GM12878 (cell line): Measurements from ENCODE around the gene CCDC12. TPM values are rescaled to one million over a fixed set of nuclear protein-coding genes. Genes with fewer than 3 reads are reported as not detected.

ENCODE experiments used
- ATAC-seq: fragments of 200-7000 bp; cut with Tn5 transposase; 3 replicates; pipeline ENCODE4 v1.9.1; 2020; ENCODE audit warnings: mild to moderate bottlenecking, moderate library complexity
- BruUV-seq: library from RNA; stranded (reverse); fragments of 400-500 nt; replicated peaks from 2 replicates; lab custom pipeline; 2021; lab: Mats Ljungman, UMichigan
- CTCF ChIA-PET: fragments of 300-600 bp; sonication (Branson Sonifier 250); formaldehyde crosslinking; extraction: SDS; loops from one replicate; lab custom pipeline; 2021; ENCODE audit warnings: inconsistent platforms; lab: Yijun Ruan, JAX
- POLR2A ChIA-PET: fragments of 350-600 bp; formaldehyde crosslinking; extraction: SDS; loops from one replicate; lab custom pipeline; 2021; ENCODE audit warnings: inconsistent platforms; lab: Charles Lee
- RAD21 ChIA-PET: fragments of 300-600 bp; sonication (Branson Sonifier 250); formaldehyde crosslinking; loops from one replicate; lab custom pipeline; 2023; ENCODE audit warnings: antibody characterized with exemption; ENCODE audit not compliant: unreplicated experiment; lab: Charles Lee
- SMC1A ChIA-PET: fragments of 300-600 bp; sonication (Branson Sonifier 250); formaldehyde crosslinking; loops from one replicate; lab custom pipeline; 2023; ENCODE audit not compliant: unreplicated experiment, uncharacterized antibody; lab: Charles Lee
- DNase-seq: peaks from one replicate; pipeline ENCODE4 v3.0.0-alpha.2; 2011; ENCODE audit warnings: low read depth, low spot score
- FAIRE-seq: peaks from 3 replicates; lab custom pipeline; 2011; peaks lifted over from hg19 to GRCh38; lab: Jason Lieb, UNC
- H2AFZ ChIP-seq: 2 replicates; pipeline ENCODE4 v1.6.0; 2011; ENCODE audit warnings: low read depth, low read length, control low read depth; ENCODE audit not compliant: control insufficient read depth
- H3K27ac ChIP-seq: 2 replicates; pipeline ENCODE4 v1.5.1; 2011; ENCODE audit warnings: control low read depth; ENCODE audit not compliant: control insufficient read depth, insufficient read depth
- H3K27me3 ChIP-seq, 2 experiments: replicated peaks in 1 of 2; 2 replicates each; pipeline versions ENCODE4 v1.6.0 to v1.6.1; 2011; ENCODE audit warnings: low read length in 1 of 2; ENCODE audit not compliant: control insufficient read depth in 2 of 2, insufficient read depth in 2 of 2
- H3K36me3 ChIP-seq, 2 experiments: 2 replicates each; pipeline ENCODE4 v1.5.1; 2011; ENCODE audit warnings: low read length in 1 of 2; ENCODE audit not compliant: control insufficient read depth in 2 of 2, insufficient read depth in 2 of 2
- H3K4me1 ChIP-seq: 2 replicates; pipeline ENCODE4 v1.6.1; 2011; ENCODE audit warnings: mild to moderate bottlenecking, low read length, moderate library complexity, mixed read lengths; ENCODE audit not compliant: control insufficient read depth, insufficient read depth
- H3K4me2 ChIP-seq: 2 replicates; pipeline ENCODE4 v1.6.0; 2011; ENCODE audit warnings: control low read depth; ENCODE audit not compliant: control insufficient read depth, insufficient read depth
- H3K4me3 ChIP-seq: fragments of 200-600 bp; sonication (generic); 2 replicates; pipeline ENCODE4 v1.5.1; 2016
- H3K79me2 ChIP-seq: 2 replicates; pipeline ENCODE4 v1.6.0; 2011; ENCODE audit warnings: low read length; ENCODE audit not compliant: control insufficient read depth, insufficient read depth
- H3K9ac ChIP-seq: 2 replicates; pipeline ENCODE4 v1.8.0; 2011; ENCODE audit warnings: low read length, control low read depth, mixed read lengths; ENCODE audit not compliant: control insufficient read depth, insufficient read depth
- H3K9me3 ChIP-seq: replicated peaks from 3 replicates; pipeline ENCODE4 v1.5.1; 2011; ENCODE audit warnings: mild to moderate bottlenecking, low read length; ENCODE audit not compliant: control insufficient read depth, insufficient read depth
- H4K20me1 ChIP-seq: 2 replicates; pipeline ENCODE4 v1.6.0; 2011; ENCODE audit not compliant: control insufficient read depth, insufficient read depth
- GATAD2B ChIP-seq: fragments of 450-650 bp; conservative IDR thresholded peaks from 2 replicates; pipeline ENCODE4 v1.6.1; 2017; ENCODE audit warnings: low read depth, mild to moderate bottlenecking, moderate library complexity
- HCFC1 ChIP-seq: fragments of 150-350 bp; IDR thresholded peaks from 2 replicates; pipeline ENCODE4 v1.6.1; 2014; ENCODE audit warnings: low read length
- IKZF2 ChIP-seq, 2 experiments: fragments of 450-650 bp; IDR thresholded peaks; 2 replicates each; pipeline ENCODE4 v1.6.1; 2017; ENCODE audit warnings: mild to moderate bottlenecking in 2 of 2, moderate library complexity in 2 of 2
- NFXL1 ChIP-seq: fragments of 450-650 bp; IDR thresholded peaks from 2 replicates; pipeline ENCODE4 v1.6.1; 2017; ENCODE audit warnings: antibody characterized with exemption, mild to moderate bottlenecking, borderline replicate concordance
- POLR2A ChIP-seq: IDR thresholded peaks from 2 replicates; pipeline ENCODE4 v1.6.1; 2011; ENCODE audit warnings: low read depth, mild to moderate bottlenecking, low read length
- RUNX3 ChIP-seq: IDR thresholded peaks from 2 replicates; pipeline ENCODE4 v1.6.1; 2012; ENCODE audit warnings: low read length, inconsistent platforms
- SMARCA5 ChIP-seq: fragments of 450-650 bp; IDR thresholded peaks from 2 replicates; pipeline ENCODE4 v1.6.1; 2017; ENCODE audit warnings: mild to moderate bottlenecking
- TBL1XR1 ChIP-seq: IDR thresholded peaks from 2 replicates; pipeline ENCODE4 v1.6.1; 2012; ENCODE audit warnings: low read depth, low read length, improper control_type of control experiment
- WGBS: methylation state at CpG from one replicate; pipeline ENCODE4 v1.1.6; 2016; ENCODE audit warnings: low lambda C conversion rate; ENCODE audit not compliant: insufficient replicate concordance, insufficient coverage; ENCODE audit errors: missing lambda C conversion rate; 5-methylcytosine and 5-hydroxymethylcytosine counted together
- in situ Hi-C: fragments of 300-500 bp; cut with MboI; formaldehyde crosslinking; loops from 9 replicates; pipeline ENCODE4 v1.14.3; 2018; ENCODE audit warnings: mixed read lengths
- intact Hi-C: fragments of 100-400 bp; cut with micrococcal nuclease; formaldehyde crosslinking; loops from one replicate; pipeline ENCODE4 v1.14.2; 2022; ENCODE audit not compliant: unreplicated experiment
- polyA plus RNA-seq, 11 experiments: library from polyadenylated mRNA; depleted of rRNA in 4 of 11; unstranded in 6 of 11; stranded (reverse) in 5 of 11; fragments of >200 nt; fragmentation: Nextera tagmentation in 4 of 11; fragmentation: Illumina TruSeq in 1 of 11; extraction: Ambion mirVana in 4 of 11; extraction: Trizol in 1 of 11; gene quantifications; 1 replicate in 1 of 11; 2 replicates in 10 of 11; pipeline versions ENCODE4 v1.2.1 to v1.2.3, GENCODE V29; 2011 to 2016; ENCODE audit warnings: inconsistent platforms in 2 of 11, missing spikeins in 2 of 11, low read depth in 1 of 11
- total RNA-seq, 4 experiments: library from RNA; depleted of rRNA in 3 of 4; stranded (reverse); fragments of >200 nt in 3 of 4; fragmentation: Illumina TruSeq in 1 of 4; extraction: Trizol in 1 of 4; gene quantifications; 2 replicates each; pipeline versions ENCODE4 v1.2.1 to v1.2.3, GENCODE V29; 2013 to 2021
- TF ChIP-seq, protein P1 (sequence below): IDR thresholded peaks from 2 replicates; pipeline ENCODE4 v1.6.1; 2012; ENCODE audit warnings: improper control_type of control experiment, low read depth, low read length; ENCODE audit not compliant: insufficient replicate concordance
- TF ChIP-seq, protein P2 (sequence below): fragments of 450-650 bp; IDR thresholded peaks from 2 replicates; pipeline ENCODE4 v1.6.1; 2016; ENCODE audit warnings: mild to moderate bottlenecking, moderate library complexity, borderline replicate concordance

The CCDC12 gene
- total and polyA plus RNA-seq, 10 of the 15 experiments (the other 5 are each of a cell fraction or from before 2014, with no cell fraction given) = 9.2 to 91.4 (median 61.3) TPM

DNA sequence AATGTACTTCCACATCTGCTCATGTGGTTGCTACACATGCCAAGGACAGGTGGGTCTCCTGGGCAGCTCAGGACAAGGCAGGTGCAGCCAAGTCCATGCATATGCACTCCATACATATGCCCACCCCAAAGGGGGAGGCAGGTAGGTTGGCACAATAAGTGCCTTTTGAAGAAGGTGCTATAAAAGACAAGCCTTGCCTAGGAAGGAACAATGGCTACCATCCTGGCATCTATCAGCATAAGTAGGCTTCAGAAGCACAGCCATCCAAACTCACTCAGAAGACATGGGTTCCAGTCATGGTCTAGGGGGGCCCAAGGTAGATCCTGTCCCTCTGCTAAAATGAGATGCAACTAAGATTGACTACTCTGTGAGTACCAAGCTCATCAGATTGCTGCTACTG lies 37.5 kb upstream of the CCDC12 start:
- no peaks in the 10 kb centered on the region for H3K79me2 ChIP-seq

DNA sequence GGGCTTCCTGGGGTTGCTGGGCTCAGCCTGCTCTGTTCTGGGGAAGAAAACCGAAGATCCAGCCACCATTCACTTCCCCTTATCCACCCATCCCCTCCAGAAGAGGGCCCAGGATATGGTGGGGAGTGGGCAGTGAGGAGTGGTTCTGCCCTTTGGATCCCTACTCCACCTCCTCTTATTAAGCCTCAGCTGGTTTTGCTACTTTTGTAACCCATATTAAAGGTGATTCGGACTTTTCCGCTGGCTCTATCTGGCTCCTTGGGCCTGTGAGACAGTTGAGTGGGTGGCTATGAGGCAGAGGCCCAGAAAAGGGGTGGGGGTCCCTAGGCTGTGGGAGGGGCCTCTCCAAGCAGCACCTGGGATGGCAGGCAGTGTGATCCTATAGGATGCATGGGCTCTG lies 36.7 kb upstream of the CCDC12 start:
- ChIA-PET SMC1A (interaction anchor here (1.0 kb wide), 1 partner anchor 364 kb away, joined by 3 read pairs; no protein-coding TSS in a partner anchor), POLR2A (no interaction called here), RAD21 (no interaction called here), CTCF (no interaction called here)
- BruUV-seq = no TSS peak
- ATAC-seq (no peak), FAIRE-seq (no peak), DNase-seq (no peak)
- H3K4me2 ChIP-seq = no peak overlapping the region
- H3K4me3 ChIP-seq = no peak overlapping the region
- H4K20me1 ChIP-seq = no peaks in the 10 kb centered on the region
- H2AFZ ChIP-seq = no peak overlapping the region
- no peak overlapping the region for H3K9ac ChIP-seq
- in situ Hi-C loops = no loop called here
- no peaks in the 10 kb centered on the region for H3K9me3 ChIP-seq
- no peak overlapping the region for H3K27ac ChIP-seq
- 94% methylated on average over 3 of the region's 3 CpGs for WGBS
- H3K4me1 ChIP-seq = peaks cover 9% of the 10 kb centered on the region; the same call in 1 of the 2 replicates
- H3K36me3 ChIP-seq = peaks cover 13 to 23% of the 10 kb centered on the region in 2 experiments
- no peaks in the 10 kb centered on the region for H3K27me3 ChIP-seq
- intact Hi-C loops = loop anchor here (10.0 kb wide), 1 partner anchor 308 kb away; the partner anchor contains the start of gene TMIE
- no peaks in the 10 kb centered on the region for H3K79me2 ChIP-seq
- TF ChIP-seq, protein P1, sequence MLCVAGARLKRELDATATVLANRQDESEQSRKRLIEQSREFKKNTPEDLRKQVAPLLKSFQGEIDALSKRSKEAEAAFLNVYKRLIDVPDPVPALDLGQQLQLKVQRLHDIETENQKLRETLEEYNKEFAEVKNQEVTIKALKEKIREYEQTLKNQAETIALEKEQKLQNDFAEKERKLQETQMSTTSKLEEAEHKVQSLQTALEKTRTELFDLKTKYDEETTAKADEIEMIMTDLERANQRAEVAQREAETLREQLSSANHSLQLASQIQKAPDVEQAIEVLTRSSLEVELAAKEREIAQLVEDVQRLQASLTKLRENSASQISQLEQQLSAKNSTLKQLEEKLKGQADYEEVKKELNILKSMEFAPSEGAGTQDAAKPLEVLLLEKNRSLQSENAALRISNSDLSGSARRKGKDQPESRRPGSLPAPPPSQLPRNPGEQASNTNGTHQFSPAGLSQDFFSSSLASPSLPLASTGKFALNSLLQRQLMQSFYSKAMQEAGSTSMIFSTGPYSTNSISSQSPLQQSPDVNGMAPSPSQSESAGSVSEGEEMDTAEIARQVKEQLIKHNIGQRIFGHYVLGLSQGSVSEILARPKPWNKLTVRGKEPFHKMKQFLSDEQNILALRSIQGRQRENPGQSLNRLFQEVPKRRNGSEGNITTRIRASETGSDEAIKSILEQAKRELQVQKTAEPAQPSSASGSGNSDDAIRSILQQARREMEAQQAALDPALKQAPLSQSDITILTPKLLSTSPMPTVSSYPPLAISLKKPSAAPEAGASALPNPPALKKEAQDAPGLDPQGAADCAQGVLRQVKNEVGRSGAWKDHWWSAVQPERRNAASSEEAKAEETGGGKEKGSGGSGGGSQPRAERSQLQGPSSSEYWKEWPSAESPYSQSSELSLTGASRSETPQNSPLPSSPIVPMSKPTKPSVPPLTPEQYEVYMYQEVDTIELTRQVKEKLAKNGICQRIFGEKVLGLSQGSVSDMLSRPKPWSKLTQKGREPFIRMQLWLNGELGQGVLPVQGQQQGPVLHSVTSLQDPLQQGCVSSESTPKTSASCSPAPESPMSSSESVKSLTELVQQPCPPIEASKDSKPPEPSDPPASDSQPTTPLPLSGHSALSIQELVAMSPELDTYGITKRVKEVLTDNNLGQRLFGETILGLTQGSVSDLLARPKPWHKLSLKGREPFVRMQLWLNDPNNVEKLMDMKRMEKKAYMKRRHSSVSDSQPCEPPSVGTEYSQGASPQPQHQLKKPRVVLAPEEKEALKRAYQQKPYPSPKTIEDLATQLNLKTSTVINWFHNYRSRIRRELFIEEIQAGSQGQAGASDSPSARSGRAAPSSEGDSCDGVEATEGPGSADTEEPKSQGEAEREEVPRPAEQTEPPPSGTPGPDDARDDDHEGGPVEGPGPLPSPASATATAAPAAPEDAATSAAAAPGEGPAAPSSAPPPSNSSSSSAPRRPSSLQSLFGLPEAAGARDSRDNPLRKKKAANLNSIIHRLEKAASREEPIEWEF = no peak
- TF ChIP-seq HCFC1 = no peak
- TF ChIP-seq, protein P2, sequence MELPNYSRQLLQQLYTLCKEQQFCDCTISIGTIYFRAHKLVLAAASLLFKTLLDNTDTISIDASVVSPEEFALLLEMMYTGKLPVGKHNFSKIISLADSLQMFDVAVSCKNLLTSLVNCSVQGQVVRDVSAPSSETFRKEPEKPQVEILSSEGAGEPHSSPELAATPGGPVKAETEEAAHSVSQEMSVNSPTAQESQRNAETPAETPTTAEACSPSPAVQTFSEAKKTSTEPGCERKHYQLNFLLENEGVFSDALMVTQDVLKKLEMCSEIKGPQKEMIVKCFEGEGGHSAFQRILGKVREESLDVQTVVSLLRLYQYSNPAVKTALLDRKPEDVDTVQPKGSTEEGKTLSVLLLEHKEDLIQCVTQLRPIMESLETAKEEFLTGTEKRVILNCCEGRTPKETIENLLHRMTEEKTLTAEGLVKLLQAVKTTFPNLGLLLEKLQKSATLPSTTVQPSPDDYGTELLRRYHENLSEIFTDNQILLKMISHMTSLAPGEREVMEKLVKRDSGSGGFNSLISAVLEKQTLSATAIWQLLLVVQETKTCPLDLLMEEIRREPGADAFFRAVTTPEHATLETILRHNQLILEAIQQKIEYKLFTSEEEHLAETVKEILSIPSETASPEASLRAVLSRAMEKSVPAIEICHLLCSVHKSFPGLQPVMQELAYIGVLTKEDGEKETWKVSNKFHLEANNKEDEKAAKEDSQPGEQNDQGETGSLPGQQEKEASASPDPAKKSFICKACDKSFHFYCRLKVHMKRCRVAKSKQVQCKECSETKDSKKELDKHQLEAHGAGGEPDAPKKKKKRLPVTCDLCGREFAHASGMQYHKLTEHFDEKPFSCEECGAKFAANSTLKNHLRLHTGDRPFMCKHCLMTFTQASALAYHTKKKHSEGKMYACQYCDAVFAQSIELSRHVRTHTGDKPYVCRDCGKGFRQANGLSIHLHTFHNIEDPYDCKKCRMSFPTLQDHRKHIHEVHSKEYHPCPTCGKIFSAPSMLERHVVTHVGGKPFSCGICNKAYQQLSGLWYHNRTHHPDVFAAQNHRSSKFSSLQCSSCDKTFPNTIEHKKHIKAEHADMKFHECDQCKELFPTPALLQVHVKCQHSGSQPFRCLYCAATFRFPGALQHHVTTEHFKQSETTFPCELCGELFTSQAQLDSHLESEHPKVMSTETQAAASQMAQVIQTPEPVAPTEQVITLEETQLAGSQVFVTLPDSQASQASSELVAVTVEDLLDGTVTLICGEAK = no peak
- no peak for TF ChIP-seq NFXL1
- TF ChIP-seq GATAD2B = no peak
- no peak for TF ChIP-seq IKZF2 (IDR thresholded peaks at IDR 0.05)
- no peak for TF ChIP-seq RUNX3
- no peak for TF ChIP-seq TBL1XR1

More for the DNA sequence above, 37.5 kb upstream of the CCDC12 start:
- intact Hi-C loops (loop anchor here (10.0 kb wide), 1 partner anchor 309 kb away; the partner anchor contains the start of gene TMIE), in situ Hi-C loops (no loop called here)
- ChIA-PET RAD21 (no interaction called here), POLR2A (no interaction called here), CTCF (no interaction called here), SMC1A (no interaction called here)
- no peak for FAIRE-seq
- Histone ChIP-seq H3K4me2 (no peak overlapping the region), H3K4me3 (no peak overlapping the region), H3K27ac (no peak overlapping the region), H3K4me1 (peaks cover 9% of the 10 kb centered on the region; the same call in 1 of the 2 replicates), H3K9ac (no peak overlapping the region), H3K36me3 (peaks cover 13 to 21% of the 10 kb centered on the region in 2 experiments), H3K27me3 (no peaks in the 10 kb centered on the region), H4K20me1 (no peaks in the 10 kb centered on the region), H2AFZ (no peak overlapping the region), H3K9me3 (no peaks in the 10 kb centered on the region)
- no peak for DNase-seq
- BruUV-seq = no TSS peak
- TF ChIP-seq SMARCA5 (no peak), POLR2A (peak; percentile 47)
- ATAC-seq = no peak
